GM21526 (cell line): ENCODE data around the gene KRTAP20-2.

ENCODE experiments used
- ATAC-seq: cut with Tn5 transposase; IDR thresholded peaks from one replicate; pipeline ENCODE4 v1.9.1; 2021; ENCODE audit warnings: moderate library complexity; ENCODE audit not compliant: unreplicated experiment, low FRiP score

The KRTAP20-2 gene

DNA sequence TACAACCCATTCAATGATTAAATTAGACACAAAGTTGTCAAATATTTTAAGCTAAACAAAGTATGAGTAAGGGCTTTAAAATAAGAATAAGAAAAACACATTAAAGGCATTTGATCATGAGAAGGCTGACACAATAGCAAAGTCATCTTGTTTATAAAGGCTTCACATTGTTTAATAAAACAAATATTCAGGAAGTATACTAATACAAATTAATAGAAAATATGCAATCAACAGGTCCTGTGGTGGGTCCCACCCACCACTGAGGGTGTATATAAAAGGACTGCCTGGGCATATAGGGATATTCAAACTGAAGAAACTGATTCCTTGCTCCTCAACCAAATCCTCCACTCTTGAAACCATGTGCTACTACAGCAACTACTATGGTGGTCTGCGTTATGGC lies at the start of gene KRTAP20-2:
Gene KRTAP20-2 (plus strand): TSS at position 301 of the 400 bp plus-strand sequence. CDS start 58 bp downstream, at position 359.
- ATAC-seq: no peak

DNA sequence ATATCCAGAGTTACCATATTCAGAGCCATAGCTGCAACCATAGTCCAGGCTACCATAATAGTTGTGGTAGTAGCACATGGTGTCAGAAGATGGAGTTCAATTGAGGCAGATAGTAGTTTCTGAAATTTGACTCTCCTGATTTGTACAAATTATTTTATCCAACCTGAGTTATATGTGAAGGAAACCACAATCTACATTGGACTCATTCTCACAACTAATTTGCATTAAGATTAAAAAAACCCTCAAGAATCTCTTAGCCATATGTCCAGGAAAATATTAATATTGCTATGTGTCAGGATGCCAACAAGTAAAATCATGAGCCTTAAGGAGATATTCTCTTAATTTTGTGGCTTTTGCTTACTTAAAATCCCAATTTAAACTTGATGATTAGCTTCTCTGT lies 44.7 kb upstream of the KRTAP20-2 start, which contains the start of gene KRTAP22-2:
Gene KRTAP22-2 (minus strand): TSS at position 101 of the 400 bp plus-strand sequence.
- ATAC-seq: no peak

GRCh38 chr21:30592140-30592539 lies 42.9 kb upstream of the KRTAP20-2 start, which contains the start of gene KRTAP6-3:
Gene KRTAP6-3 (plus strand): TSS chr21:30592440. CDS start chr21:30592446, 6 bp downstream.
- no peak for ATAC-seq

- ATAC-seq: no peak
Measured at GRCh38 chr21:30598802-30599201, 36.2 kb upstream of the KRTAP20-2 start, which contains the start of gene KRTAP6-2. Gene KRTAP6-2 (minus strand): TSS chr21:30598902. CDS start chr21:30598874, 28 bp downstream.

GRCh38 chr21:30600787-30601186 lies 34.2 kb upstream of the KRTAP20-2 start, which contains the start of gene KRTAP22-1:
Gene KRTAP22-1 (plus strand): TSS chr21:30601087.
- ATAC-seq: no peak

GRCh38 chr21:30605968-30606367 lies 29.0 kb upstream of the KRTAP20-2 start:
- ATAC-seq: no peak

DNA sequence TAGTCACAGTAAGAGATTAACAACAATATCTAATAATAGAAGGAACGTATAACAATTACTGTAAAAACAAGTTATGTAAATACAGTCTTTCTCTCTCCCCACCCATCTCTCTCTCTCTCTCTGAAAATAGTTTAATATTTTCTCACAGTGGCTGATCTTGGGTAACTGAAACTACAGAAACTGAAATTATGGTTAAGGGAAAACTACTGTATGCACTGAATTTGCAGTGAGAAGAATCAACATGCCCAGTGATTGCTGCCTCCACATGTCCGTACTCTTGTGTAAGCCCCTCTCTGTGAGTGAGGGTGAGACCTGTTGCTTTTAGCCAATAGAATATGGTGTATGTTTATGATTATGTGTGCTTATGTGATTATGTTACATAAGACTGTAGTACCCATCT lies 22.9 kb upstream of the KRTAP20-2 start:
- no peak for ATAC-seq

DNA sequence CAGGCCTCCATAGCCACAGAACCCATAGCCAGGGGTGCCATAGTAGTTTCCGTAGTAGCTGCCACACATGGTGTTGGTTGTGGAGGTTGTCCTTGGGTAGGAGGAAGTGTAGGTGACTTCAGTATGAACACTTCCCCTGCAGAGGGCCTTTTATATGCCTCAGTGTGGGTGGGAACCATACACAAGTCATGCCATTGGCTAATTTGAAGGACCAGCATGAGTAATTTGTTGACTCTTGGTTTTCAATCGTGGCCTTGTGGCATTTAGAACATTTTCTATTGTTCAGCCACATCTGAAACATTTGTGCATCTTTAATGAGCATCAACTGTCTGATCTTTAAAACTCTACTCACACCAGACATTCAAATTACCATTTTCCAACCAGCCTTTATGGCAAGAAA lies 21.2 kb upstream of the KRTAP20-2 start, which contains the start of gene KRTAP6-1:
Gene KRTAP6-1 (minus strand): TSS at position 95 of the 400 bp plus-strand sequence. CDS start 26 bp downstream, at position 69.
- no peak for ATAC-seq

- ATAC-seq: no peak
Measured at GRCh38 chr21:30615199-30615598, 19.8 kb upstream of the KRTAP20-2 start.

DNA sequence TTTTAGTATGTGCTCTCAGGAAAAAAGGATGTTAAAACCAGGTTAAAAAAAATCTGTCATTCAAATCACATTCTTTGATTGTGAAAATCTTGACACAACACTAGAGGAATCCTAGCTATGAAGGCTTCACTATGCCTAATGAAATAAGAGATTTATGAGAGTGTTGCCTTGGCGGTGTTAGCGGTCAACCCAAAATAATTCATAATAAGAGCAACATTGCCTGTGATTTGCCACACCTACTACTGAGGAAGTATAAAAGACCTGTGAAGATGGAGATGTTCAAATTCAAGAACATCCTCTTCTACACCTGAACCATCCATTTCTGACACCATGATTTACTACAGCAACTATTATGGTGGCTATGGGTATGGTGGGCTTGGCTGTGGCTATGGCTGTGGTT lies 18.9 kb upstream of the KRTAP20-2 start, which contains the start of gene KRTAP20-1:
Gene KRTAP20-1 (plus strand): TSS at position 301 of the 400 bp plus-strand sequence. CDS start 30 bp downstream, at position 331.
- no peak for ATAC-seq

GRCh38 chr21:30620080-30620479 lies 14.9 kb upstream of the KRTAP20-2 start:
- ATAC-seq: no peak

DNA sequence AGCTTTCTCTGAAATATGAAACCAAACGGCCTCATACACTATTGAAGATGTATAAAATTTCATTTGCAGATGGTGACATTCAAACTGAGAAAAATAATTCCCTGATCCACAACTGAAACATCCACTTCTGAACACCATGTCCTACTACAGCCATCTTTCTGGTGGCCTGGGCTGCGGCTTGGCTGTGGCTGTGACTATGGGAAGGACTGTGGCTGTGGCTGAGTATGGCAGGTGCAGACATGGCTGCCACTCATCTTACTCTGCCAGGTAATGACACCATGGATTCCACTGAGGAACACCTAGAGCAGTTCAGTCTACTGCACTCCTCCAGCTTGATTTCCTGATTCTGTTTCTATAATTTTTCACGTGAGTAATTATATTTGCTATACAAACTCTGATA lies 14.5 kb upstream of the KRTAP20-2 start, which contains the start of gene KRTAP20-4:
Gene KRTAP20-4 (plus strand): TSS at position 106 of the 400 bp plus-strand sequence.
- ATAC-seq: no peak

DNA sequence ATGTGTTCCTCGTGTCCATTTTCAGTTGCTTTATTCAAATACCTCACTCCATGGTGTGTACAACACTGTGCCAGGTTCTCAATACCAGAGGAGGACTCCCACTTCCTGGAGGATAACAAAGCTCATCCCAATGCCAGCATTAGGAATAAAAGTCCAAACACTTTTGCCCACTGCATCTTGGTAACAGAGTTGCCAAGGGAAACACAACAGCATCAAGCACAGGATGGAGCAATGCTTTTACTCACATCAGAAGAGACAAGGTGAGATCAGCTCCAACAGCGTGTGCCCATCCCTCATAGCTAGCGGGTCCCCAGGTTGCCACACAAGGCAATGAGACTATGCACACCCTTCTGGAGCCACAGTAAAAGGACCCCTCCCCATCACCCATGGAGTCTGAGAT lies 11.6 kb upstream of the KRTAP20-2 start:
- ATAC-seq: no peak

DNA sequence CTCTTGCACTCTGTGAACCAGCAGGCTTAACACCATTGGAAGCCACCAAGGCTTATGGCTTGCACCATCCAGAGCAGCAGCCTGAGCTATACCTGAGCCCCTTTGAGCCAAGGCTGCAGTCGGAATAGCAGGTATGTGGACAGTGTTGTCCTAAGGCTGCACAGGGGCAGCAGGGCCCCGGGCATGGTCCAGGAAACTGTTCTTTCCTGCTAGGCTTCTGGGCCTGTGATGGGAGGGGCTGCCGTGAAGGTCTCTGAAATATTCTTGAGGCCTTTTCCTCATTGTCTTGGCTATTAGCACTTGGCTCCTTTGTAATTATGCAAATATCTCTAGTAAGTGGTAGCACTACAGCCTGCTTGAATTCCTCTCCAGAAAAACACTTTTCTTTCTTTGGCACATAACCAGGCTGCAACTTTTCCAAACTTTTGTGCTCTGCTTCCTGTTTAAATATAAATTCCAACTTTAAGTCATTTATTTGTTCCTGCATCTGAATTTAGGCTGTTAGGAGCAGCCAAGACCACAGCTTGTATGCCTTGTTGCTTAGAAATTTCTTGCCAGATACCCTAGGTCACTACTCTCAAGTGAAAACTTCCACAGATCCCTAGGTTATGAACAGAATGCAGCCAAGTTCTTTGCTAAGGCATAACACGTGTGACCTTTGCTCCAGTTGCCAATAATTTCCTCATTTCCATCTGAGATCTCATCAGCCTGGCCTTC lies 9.4 kb upstream of the KRTAP20-2 start:
- no peak for ATAC-seq

GRCh38 chr21:30628109-30628508 lies 6.9 kb upstream of the KRTAP20-2 start:
- no peak for ATAC-seq

DNA sequence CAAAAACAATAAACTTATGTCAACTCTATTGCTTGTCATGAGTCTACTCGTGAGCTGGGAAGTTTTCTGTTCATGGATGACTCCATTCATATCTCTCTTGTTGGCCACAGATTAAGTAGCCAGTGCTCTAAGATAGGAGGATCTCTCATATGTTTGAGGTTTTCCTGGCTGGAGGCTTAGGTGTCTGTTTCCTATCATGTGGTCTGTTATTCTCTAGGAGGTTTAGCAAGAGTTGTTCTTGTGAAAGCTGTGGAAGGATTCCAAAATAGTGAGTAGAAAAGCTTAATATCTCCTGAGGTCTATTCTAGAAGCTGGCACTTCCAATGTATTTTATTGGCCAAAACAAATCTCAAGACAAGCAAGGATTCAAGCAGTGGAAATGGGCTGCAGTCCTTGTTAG lies 5.8 kb upstream of the KRTAP20-2 start:
- ATAC-seq: no peak

GRCh38 chr21:30638686-30639085 lies 3.7 kb downstream of the KRTAP20-2 start:
- ATAC-seq: no peak

- ATAC-seq: no peak
Measured at GRCh38 chr21:30642564-30642963, 7.6 kb downstream of the KRTAP20-2 start, which contains the start of gene KRTAP20-3. Gene KRTAP20-3 (plus strand): TSS chr21:30642864.

- ATAC-seq: no peak
Measured at GRCh38 chr21:30646904-30647414, 12.0 kb downstream of the KRTAP20-2 start.

DNA sequence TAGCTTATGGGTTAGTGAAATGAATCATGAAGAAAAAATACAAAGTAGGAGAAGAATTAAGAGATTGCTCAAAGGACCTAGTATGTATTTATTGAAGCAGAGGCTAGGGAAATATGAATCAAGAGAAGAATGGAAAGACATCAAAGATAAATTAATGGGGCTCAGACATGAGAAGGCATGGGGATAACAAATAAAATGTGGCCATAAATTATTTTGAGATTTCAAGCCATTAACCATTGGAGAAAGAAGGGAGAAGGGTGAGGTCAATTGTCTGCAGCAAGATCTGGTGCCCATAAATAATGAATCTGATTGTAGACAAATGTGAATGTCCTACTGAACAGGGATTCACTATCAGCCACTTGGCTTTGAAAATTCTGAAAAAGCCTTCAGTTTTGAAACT lies 17.9 kb downstream of the KRTAP20-2 start:
- no peak for ATAC-seq

DNA sequence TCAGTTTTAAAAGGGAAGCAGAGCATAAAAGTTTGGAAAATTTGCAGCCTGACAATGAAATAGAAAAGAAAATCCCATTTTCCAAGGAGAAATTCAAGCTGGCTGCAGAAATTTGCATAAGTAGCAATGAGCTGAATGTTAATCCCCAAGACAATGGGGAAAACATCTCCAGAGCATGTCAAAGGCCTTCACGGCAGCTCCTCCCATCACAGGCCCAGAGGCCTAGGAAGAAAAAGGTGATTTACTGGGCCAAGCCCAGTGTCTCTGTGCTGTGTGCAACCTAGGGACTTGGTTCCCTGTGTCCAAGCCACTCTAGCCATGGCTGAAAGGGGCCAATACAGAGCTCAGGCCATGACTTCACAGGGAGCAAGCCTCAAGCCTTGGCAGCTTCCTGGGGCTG lies 33.8 kb downstream of the KRTAP20-2 start:
- ATAC-seq: no peak
